Colonic mucosa (tissue), 4 donors: Measurements from ENCODE around the gene HNRNPU. TPM values are rescaled to one million over a fixed set of nuclear protein-coding genes. Genes with fewer than 3 reads are reported as not detected.

Experiments used
- DNase-seq: peaks from one replicate; pipeline ENCODE4 v3.0.0-alpha.2; 2020
- H3K27ac ChIP-seq: fragments of 200-600 bp; one replicate; pipeline ENCODE4 v1.8.0; 2021
- H3K27me3 ChIP-seq: fragments of 200-600 bp; one replicate; pipeline ENCODE4 v1.8.0; 2021
- H3K36me3 ChIP-seq: fragments of 200-600 bp; one replicate; pipeline ENCODE4 v1.8.0; 2021
- H3K4me1 ChIP-seq: fragments of 200-600 bp; one replicate; pipeline ENCODE4 v1.8.0; 2021; ENCODE audit warnings: mild to moderate bottlenecking
- H3K4me3 ChIP-seq: fragments of 200-600 bp; one replicate; pipeline ENCODE4 v1.8.0; 2021
- H3K9ac ChIP-seq, 2 donors: one replicate each; pipeline ENCODE4 v1.7.0; 2013; ENCODE audit warnings: control low read depth in 2 of 2, low read depth in 2 of 2, low read length in 2 of 2
- H3K9me3 ChIP-seq: fragments of 200-600 bp; one replicate; pipeline ENCODE4 v1.8.0; 2021
- intact Hi-C: fragments of 100-400 bp; cut with DNase I; formaldehyde crosslinking; loops from one replicate; pipeline ENCODE4 v1.14.1; 2022
- total RNA-seq, 2 donors: library from RNA; stranded (reverse); fragmentation: NEBNext Ultra II Directional in 1 of 2; extraction: Animal tissue kit (Norgen Biotek cat#: 25700) in 1 of 2; gene quantifications; one replicate each; pipeline ENCODE4 v1.2.1, GENCODE V29; 2021
- TF ChIP-seq, protein P1 (sequence below): fragments of 200-600 bp; IDR thresholded peaks from one replicate; pipeline ENCODE4 v1.8.0; 2022; ENCODE audit warnings: antibody characterized with exemption, mild to moderate bottlenecking
- donor health status: healthy.
- donor health status: DM: no; HTN: no; CAD: no.
- donor health status: DM: no; HTN: no; CAD: no.

The HNRNPU gene
- total RNA-seq, 2 donors from 2014 or later: 218 to 370 TPM

DNA sequence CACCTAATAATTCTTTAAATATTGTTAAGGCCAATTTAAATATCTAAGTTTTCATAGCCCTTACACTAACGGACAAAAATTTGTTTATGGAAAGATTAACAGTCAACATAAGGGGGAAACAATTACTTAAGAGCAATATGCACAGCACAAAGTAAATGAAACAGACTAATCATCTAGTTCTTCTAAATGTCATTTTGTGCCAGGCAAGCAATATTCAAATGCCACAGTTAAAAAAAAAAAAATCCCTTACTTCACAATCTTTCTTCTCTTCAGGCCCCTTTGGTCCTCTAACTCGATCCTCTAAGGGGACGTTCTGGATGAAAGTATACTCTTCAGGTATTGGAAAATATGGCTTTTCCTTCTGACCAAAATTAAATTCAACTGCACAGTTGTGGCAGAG, 6.6 kb downstream of the HNRNPU start:
- intact Hi-C loops: no loop called here
- no peak for DNase-seq
- Histone ChIP-seq H3K27me3 (no peaks in the 10 kb centered on the region), H3K9me3 (no peaks in the 10 kb centered on the region), H3K36me3 (peaks cover 24% of the 10 kb centered on the region), H3K4me1 (peaks cover 11% of the 10 kb centered on the region), H3K4me3 (no peak overlapping the region), H3K9ac (no peak overlapping the region), H3K27ac (no peak overlapping the region)
- TF ChIP-seq, protein P1, sequence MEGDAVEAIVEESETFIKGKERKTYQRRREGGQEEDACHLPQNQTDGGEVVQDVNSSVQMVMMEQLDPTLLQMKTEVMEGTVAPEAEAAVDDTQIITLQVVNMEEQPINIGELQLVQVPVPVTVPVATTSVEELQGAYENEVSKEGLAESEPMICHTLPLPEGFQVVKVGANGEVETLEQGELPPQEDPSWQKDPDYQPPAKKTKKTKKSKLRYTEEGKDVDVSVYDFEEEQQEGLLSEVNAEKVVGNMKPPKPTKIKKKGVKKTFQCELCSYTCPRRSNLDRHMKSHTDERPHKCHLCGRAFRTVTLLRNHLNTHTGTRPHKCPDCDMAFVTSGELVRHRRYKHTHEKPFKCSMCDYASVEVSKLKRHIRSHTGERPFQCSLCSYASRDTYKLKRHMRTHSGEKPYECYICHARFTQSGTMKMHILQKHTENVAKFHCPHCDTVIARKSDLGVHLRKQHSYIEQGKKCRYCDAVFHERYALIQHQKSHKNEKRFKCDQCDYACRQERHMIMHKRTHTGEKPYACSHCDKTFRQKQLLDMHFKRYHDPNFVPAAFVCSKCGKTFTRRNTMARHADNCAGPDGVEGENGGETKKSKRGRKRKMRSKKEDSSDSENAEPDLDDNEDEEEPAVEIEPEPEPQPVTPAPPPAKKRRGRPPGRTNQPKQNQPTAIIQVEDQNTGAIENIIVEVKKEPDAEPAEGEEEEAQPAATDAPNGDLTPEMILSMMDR: no peak

DNA sequence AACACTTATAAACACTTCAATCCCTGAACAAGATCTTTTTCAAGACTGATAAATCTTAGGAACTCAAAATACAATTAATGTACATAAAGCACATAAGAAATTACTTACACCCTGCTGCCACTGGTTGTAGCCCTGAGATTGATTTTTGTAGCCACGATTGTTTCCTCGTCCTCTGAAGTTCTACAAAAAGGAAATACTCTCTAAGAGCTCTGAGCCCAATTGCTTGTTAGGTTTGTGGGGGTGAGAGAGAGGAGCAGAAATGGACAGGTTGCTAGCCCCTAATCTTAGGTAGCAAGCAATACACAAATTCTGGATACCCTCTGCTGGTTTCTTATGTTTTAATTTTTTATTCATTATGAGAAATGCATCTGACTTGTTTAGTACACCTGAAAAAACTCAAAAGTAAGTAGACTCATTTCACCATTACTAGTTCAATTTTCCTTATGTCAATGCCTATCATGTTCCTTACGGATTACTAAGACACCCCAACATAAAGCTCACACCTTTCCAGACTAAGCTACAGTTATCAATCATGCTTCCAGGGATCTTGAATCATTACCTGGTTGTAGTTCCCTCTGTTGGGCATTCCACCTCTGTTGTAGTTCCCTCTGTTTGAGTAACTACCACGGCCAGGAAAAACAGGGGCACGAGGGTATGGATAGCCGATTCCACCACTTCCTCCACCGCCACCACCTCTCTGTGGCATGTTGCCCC, 9.3 kb downstream of the HNRNPU start:
- DNase-seq: no peak
- Histone ChIP-seq H3K9me3 (no peaks in the 10 kb centered on the region), H3K9ac (no peak overlapping the region), H3K36me3 (peaks cover 23% of the 10 kb centered on the region), H3K4me1 (peaks cover 4% of the 10 kb centered on the region), H3K4me3 (no peak overlapping the region), H3K27ac (no peak overlapping the region), H3K27me3 (no peaks in the 10 kb centered on the region)
- TF ChIP-seq, protein P1: no peak
- intact Hi-C loops: no loop called here

DNA sequence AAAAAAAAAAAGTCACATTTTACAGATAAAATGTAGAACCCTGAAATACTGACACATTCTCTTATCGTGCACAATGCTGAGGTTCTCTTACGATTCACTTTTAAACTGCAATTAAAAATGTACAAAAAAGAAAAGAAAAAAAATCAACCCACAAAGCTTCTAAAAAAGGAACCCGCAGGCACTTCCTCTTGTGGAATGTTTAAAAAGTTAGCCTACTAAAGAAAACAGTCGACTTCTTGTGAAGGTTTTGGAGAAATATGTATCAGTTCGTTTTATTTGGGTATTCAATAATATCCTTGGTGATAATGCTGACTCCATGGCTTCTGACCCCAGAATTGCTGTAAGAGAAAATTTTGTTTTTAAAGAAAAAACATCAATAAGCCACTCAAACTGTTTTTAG, 10.2 kb downstream of the HNRNPU start:
- H3K9ac ChIP-seq: no peak overlapping the region
- H3K9me3 ChIP-seq: no peaks in the 10 kb centered on the region
- H3K4me3 ChIP-seq: no peak overlapping the region
- H3K27me3 ChIP-seq: no peaks in the 10 kb centered on the region
- peaks cover 4% of the 10 kb centered on the region for H3K4me1 ChIP-seq
- intact Hi-C loops: no loop called here
- DNase-seq: no peak
- TF ChIP-seq, protein P1: no peak
- peaks cover 16% of the 10 kb centered on the region for H3K36me3 ChIP-seq
- no peak overlapping the region for H3K27ac ChIP-seq

DNA sequence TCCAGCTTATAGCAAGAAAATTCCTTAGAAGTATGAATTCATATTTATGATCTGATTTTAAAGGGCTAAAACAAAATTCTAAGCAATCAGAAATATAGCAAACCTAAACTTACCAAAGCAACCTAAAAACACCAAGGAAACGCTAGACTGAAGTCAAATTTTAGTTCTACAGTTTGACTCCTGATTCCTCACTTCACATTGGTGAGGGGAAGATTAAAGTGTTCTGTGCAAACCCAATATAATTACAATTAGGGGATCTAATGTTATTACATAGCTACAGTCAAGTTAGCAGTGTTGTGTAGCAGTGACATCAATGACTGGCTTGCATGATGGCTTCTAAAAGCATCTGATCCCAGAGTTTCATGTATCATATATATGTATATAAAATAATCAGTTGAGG, 11.6 kb downstream of the HNRNPU start:
- Histone ChIP-seq H3K27me3 (no peaks in the 10 kb centered on the region), H3K4me3 (no peak overlapping the region), H3K27ac (no peak overlapping the region), H3K9ac (no peak overlapping the region), H3K36me3 (peaks cover 16% of the 10 kb centered on the region), H3K4me1 (no peaks in the 10 kb centered on the region), H3K9me3 (no peaks in the 10 kb centered on the region)
- intact Hi-C loops: no loop called here
- TF ChIP-seq, protein P1: no peak
- no peak for DNase-seq

DNA sequence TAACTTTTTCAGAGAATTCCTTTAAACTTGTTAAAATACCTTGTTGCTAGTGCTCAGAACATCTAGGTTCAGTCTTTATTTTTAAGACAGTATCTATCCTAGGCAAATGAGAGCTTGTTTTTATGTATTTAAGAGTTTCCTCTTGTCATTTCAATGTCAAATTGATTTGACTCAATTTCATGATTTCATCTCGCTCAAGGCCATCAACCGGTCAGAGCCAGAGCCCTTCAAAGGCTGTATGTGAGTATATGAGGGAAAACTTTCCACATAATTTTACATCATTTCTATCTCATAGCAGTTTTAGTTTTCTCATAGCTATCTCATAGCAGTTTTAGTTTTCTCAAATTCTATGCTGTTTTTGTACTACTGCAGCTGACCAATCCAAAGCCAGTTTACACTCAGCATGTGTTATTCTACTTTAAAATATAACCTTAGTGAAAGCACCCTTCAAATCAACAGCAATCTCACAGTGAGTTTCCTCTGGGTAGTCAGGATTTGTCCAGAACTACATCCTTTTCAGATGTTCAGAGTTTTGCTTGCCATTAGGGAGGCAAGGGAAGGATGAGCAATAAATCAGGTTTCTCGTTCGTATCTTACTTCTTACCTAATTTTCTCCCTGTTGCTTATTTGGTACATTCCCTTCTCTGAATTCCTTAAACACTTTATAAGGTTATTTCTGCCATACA, 12.7 kb downstream of the HNRNPU start:
- DNase-seq: no peak
- H3K9ac ChIP-seq: no peak overlapping the region
- H3K36me3 ChIP-seq: peaks cover 7% of the 10 kb centered on the region
- TF ChIP-seq, protein P1: no peak
- H3K4me1 ChIP-seq: no peaks in the 10 kb centered on the region
- no peak overlapping the region for H3K4me3 ChIP-seq
- H3K9me3 ChIP-seq: no peaks in the 10 kb centered on the region
- intact Hi-C loops: no loop called here
- no peak overlapping the region for H3K27ac ChIP-seq
- no peaks in the 10 kb centered on the region for H3K27me3 ChIP-seq
